ENCODE measurements around the gene UCKL1.

UCKL1 gene

GRCh38 chr20:63958964-63959698 lies 2.9 kb upstream of the UCKL1 start:
- no peak for DNase-seq

GRCh38 chr20:63958471-63958870 lies 2.3 kb upstream of the UCKL1 start:
- no peak for DNase-seq

GRCh38 chr20:63957690-63958441 lies 1.6 kb upstream of the UCKL1 start:
- DNase-seq = no peak

GRCh38 chr20:63957004-63957689 lies 931 bp upstream of the UCKL1 start:
- DNase-seq = no peak

- DNase-seq = no peak
Measured at GRCh38 chr20:63956664-63957003, 418 bp upstream of the UCKL1 start.

- no peak for DNase-seq
Measured at GRCh38 chr20:63955281-63955826, 862 bp downstream of the UCKL1 start.

- no peak for DNase-seq
Measured at GRCh38 chr20:63953764-63954429, 2.3 kb downstream of the UCKL1 start.

GRCh38 chr20:63952769-63953168 lies 3.4 kb downstream of the UCKL1 start:
- DNase-seq = no peak

GRCh38 chr20:63952210-63952535 lies 4.0 kb downstream of the UCKL1 start:
- no peak for DNase-seq

GRCh38 chr20:63951398-63952209 lies 4.6 kb downstream of the UCKL1 start:
- no peak for DNase-seq

GRCh38 chr20:63950701-63951397 lies 5.4 kb downstream of the UCKL1 start:
- DNase-seq = no peak

- DNase-seq = no peak
Measured at GRCh38 chr20:63947638-63948456, 8.4 kb downstream of the UCKL1 start.

- DNase-seq = no peak
Measured at GRCh38 chr20:63946986-63947637, 9.1 kb downstream of the UCKL1 start.

- no peak for DNase-seq
Measured at GRCh38 chr20:63945921-63946920, 10.0 kb downstream of the UCKL1 start.

- DNase-seq = no peak
Measured at GRCh38 chr20:63945031-63945658, 11.1 kb downstream of the UCKL1 start.

GRCh38 chr20:63944078-63944941 lies 11.9 kb downstream of the UCKL1 start:
- DNase-seq = no peak

GRCh38 chr20:63943808-63944077 lies 12.5 kb downstream of the UCKL1 start:
- no peak for DNase-seq
